HepG2 (cell line): ENCODE data around the gene LRRN1. TPM values are rescaled to one million over a fixed set of nuclear protein-coding genes. Genes with fewer than 3 reads are reported as not detected.

Experiments used
- ATAC-seq: fragments of 200-7000 bp; cut with Tn5 transposase; 3 replicates; pipeline ENCODE4 v1.9.1; 2020; ENCODE audit warnings: mild to moderate bottlenecking, moderate library complexity
- BruUV-seq: library from RNA; stranded (reverse); fragments of 400-500 nt; replicated peaks from 2 replicates; lab custom pipeline; 2021; lab: Mats Ljungman, UMichigan
- CTCF ChIA-PET: fragments of 300-600 bp; formaldehyde crosslinking; extraction: SDS; loops from one replicate; lab custom pipeline; 2021; ENCODE audit warnings: low total read pairs, inconsistent platforms, low intra/inter-chr PET ratio; lab: Yijun Ruan, JAX
- POLR2A ChIA-PET: fragments of 350-600 bp; sonication (Branson Sonifier 250); formaldehyde crosslinking; loops from one replicate; lab custom pipeline; 2020; ENCODE audit warnings: antibody characterized with exemption, inconsistent platforms; lab: Yijun Ruan, JAX
- DNase-seq: peaks from one replicate; pipeline ENCODE4 v3.0.0-alpha.2; 2015; ENCODE audit warnings: low spot score
- FAIRE-seq: peaks from 3 replicates; lab custom pipeline; 2011; peaks lifted over from hg19 to GRCh38; lab: Jason Lieb, UNC
- H2AFZ ChIP-seq: one replicate; pipeline ENCODE4 v1.6.1; 2011; ENCODE audit warnings: low read length, inconsistent platforms
- H3K27ac ChIP-seq: fragments of 300-600 bp; 3 replicates; pipeline ENCODE4 v1.8.0; 2011; ENCODE audit warnings: mixed run types, mild to moderate bottlenecking, mixed read lengths, low read length, inconsistent platforms; ENCODE audit not compliant: insufficient read depth; ENCODE audit errors: extremely low read length
- H3K27me3 ChIP-seq, 2 experiments: fragments of 200-600 bp in 1 of 2; 2 replicates in 1 of 2; 3 replicates in 1 of 2; pipeline versions ENCODE4 v1.6.0 to v1.8.0; 2011; ENCODE audit warnings: low read length in 2 of 2, mild to moderate bottlenecking in 2 of 2, moderate library complexity in 2 of 2, inconsistent platforms in 1 of 2; ENCODE audit not compliant: insufficient read depth in 2 of 2, control insufficient read depth in 1 of 2
- H3K36me3 ChIP-seq, 2 experiments: fragments of 200-600 bp in 1 of 2; replicated peaks in 1 of 2; 2 replicates in 1 of 2; 3 replicates in 1 of 2; pipeline versions ENCODE4 v1.5.1 to v1.8.0; 2011; ENCODE audit warnings: low read length in 2 of 2, inconsistent platforms in 1 of 2; ENCODE audit not compliant: insufficient read depth in 2 of 2, control insufficient read depth in 1 of 2
- H3K4me1 ChIP-seq: 2 replicates; pipeline ENCODE4 v1.5.1; 2012; ENCODE audit warnings: low read length, inconsistent platforms; ENCODE audit not compliant: insufficient read depth
- H3K4me2 ChIP-seq: 2 replicates; pipeline ENCODE4 v1.6.0; 2011; ENCODE audit warnings: low read depth, low read length, inconsistent platforms
- H3K4me3 ChIP-seq, 3 experiments: fragments of 200-600 bp in 1 of 3; sonication (generic), shearing (Covaris generic) in 1 of 3; replicated peaks in 1 of 3; 2 replicates each; pipeline ENCODE4 v1.5.1; 2011 to 2016; ENCODE audit warnings: low read length in 3 of 3, inconsistent platforms in 2 of 3, low read depth in 2 of 3, mild to moderate bottlenecking in 2 of 3, control low read depth in 1 of 3, mixed read lengths in 1 of 3; ENCODE audit not compliant: insufficient read depth in 1 of 3
- H3K79me2 ChIP-seq: one replicate; pipeline ENCODE4 v1.6.1; 2011; ENCODE audit warnings: low read length, inconsistent platforms; ENCODE audit not compliant: insufficient read depth
- H3K9ac ChIP-seq: 2 replicates; pipeline ENCODE4 v1.6.0; 2011; ENCODE audit warnings: mild to moderate bottlenecking, low read depth, low read length, inconsistent platforms; ENCODE audit not compliant: insufficient read depth
- H3K9me3 ChIP-seq: 2 replicates; pipeline ENCODE4 v1.5.1; 2012; ENCODE audit warnings: mild to moderate bottlenecking, low read length
- H4K20me1 ChIP-seq: 2 replicates; pipeline ENCODE4 v1.6.0; 2011; ENCODE audit warnings: inconsistent platforms, mild to moderate bottlenecking, low read length, moderate library complexity; ENCODE audit not compliant: insufficient read depth
- GTF2F1 ChIP-seq: fragments of 150-350 bp; IDR thresholded peaks from 2 replicates; pipeline ENCODE4 v1.6.1; 2014; ENCODE audit warnings: low read length
- JUND ChIP-seq: sonication (generic); formaldehyde crosslinking; IDR thresholded peaks from 2 replicates; pipeline ENCODE4 v1.8.0; 2022; ENCODE audit warnings: mild to moderate bottlenecking, missing genetic modification reagents
- NFKBIZ ChIP-seq: IDR thresholded peaks from 2 replicates; pipeline ENCODE4 v1.6.1; 2018; ENCODE audit warnings: missing genetic modification reagents, missing compliant biosample characterization
- THYN1 ChIP-seq: sonication (generic); formaldehyde crosslinking; IDR thresholded peaks from 2 replicates; pipeline ENCODE4 v1.8.1; 2023; ENCODE audit warnings: low read depth, mild to moderate bottlenecking, moderate library complexity, missing genetic modification reagents, borderline replicate concordance
- TOPORS ChIP-seq: sonication (generic); formaldehyde crosslinking; IDR thresholded peaks from 2 replicates; pipeline ENCODE4 v1.8.0; 2023; ENCODE audit warnings: mild to moderate bottlenecking, missing genetic modification reagents
- ZBTB10 ChIP-seq: sonication (generic); formaldehyde crosslinking; IDR thresholded peaks from 2 replicates; pipeline ENCODE4 v1.4.0; 2020; ENCODE audit warnings: missing genetic modification reagents, borderline replicate concordance
- ZBTB44 ChIP-seq: sonication (generic); formaldehyde crosslinking; IDR thresholded peaks from 2 replicates; pipeline ENCODE4 v1.4.0; 2020; ENCODE audit warnings: missing genetic modification reagents
- ZNF276 ChIP-seq: sonication (generic); formaldehyde crosslinking; IDR thresholded peaks from 2 replicates; pipeline ENCODE4 v1.4.0; 2020; ENCODE audit warnings: mild to moderate bottlenecking, low read depth, missing genetic modification reagents
- ZNF512B ChIP-seq: sonication (generic); formaldehyde crosslinking; IDR thresholded peaks from 2 replicates; pipeline ENCODE4 v1.5.1; 2020; ENCODE audit warnings: missing genetic modification reagents, mild to moderate bottlenecking, borderline replicate concordance
- ZNF567 ChIP-seq: sonication (generic); formaldehyde crosslinking; IDR thresholded peaks from 2 replicates; pipeline ENCODE4 v1.8.1; 2023; ENCODE audit warnings: mild to moderate bottlenecking, missing genetic modification reagents, borderline replicate concordance
- ZNF589 ChIP-seq: sonication (generic); formaldehyde crosslinking; conservative IDR thresholded peaks from 2 replicates; pipeline ENCODE4 v1.8.0; 2022; ENCODE audit warnings: mild to moderate bottlenecking, moderate library complexity, missing genetic modification reagents
- ZNF747 ChIP-seq: sonication (generic); formaldehyde crosslinking; IDR thresholded peaks from 2 replicates; pipeline ENCODE4 v1.8.1; 2023; ENCODE audit warnings: missing genetic modification reagents, mild to moderate bottlenecking, borderline replicate concordance
- WGBS: methylation state at CpG from one replicate; pipeline ENCODE4 v1.1.6; 2017; ENCODE audit warnings: low lambda C conversion rate; 5-methylcytosine and 5-hydroxymethylcytosine counted together
- in situ Hi-C: cut with HindIII; loops from 2 replicates; pipeline ENCODE4 v1.10.0; 2017; ENCODE audit warnings: low pct_unique_long_range_greater_than_20kb; ENCODE audit not compliant: extremely low pct_ligation_motif_present
- intact Hi-C: fragments of 100-400 bp; cut with micrococcal nuclease; formaldehyde crosslinking; loops from one replicate; pipeline ENCODE4 v1.10.0; 2022; ENCODE audit not compliant: unreplicated experiment
- polyA plus RNA-seq, 8 experiments: library from polyadenylated mRNA; depleted of rRNA in 3 of 8; stranded (reverse) in 7 of 8; unstranded in 1 of 8; fragments of >200 nt; fragmentation: Illumina TruSeq in 4 of 8; extraction: Trizol in 4 of 8; gene quantifications; 2 replicates each; pipeline versions ENCODE4 v1.2.1 to v1.2.3, GENCODE V29; 2011 to 2016; ENCODE audit warnings: low read depth in 4 of 8, missing spikeins in 1 of 8, mixed read lengths in 1 of 8; ENCODE audit not compliant: insufficient read depth in 1 of 8
- total RNA-seq, 5 experiments: library from RNA; depleted of rRNA; stranded (reverse); fragments of >200 nt; fragmentation: Illumina TruSeq; extraction: Trizol; gene quantifications; 2 replicates each; pipeline ENCODE4 v1.2.3, GENCODE V29; 2016; ENCODE audit warnings: low read depth in 1 of 5

The LRRN1 gene
- total and polyA plus RNA-seq, 2 of the 13 experiments (the other 11 are each of a cell fraction or from before 2014, with no cell fraction given), result not detected

- TF ChIP-seq ZBTB44 (CRISPR knock-in tag) (no peak), ZNF512B (CRISPR knock-in tag) (no peak), TOPORS (CRISPR knock-in tag) (no peak), ZNF747 (CRISPR knock-in tag) (no peak), JUND (CRISPR knock-in tag) (no peak), ZNF589 (CRISPR knock-in tag) (no peak), GTF2F1 (no peak), NFKBIZ (no peak)
These were observed 837 bp downstream of the LRRN1 start (continued) for GRCh38 chr3:3800080-3800455.

- intact Hi-C loops, result no loop called here
- TF ChIP-seq ZNF276 (CRISPR knock-in tag) (no peak), ZNF567 (no peak), ZBTB10 (no peak), THYN1 (CRISPR knock-in tag) (no peak)
- Histone ChIP-seq H2AFZ (no peak overlapping the region), H4K20me1 (no peaks in the 10 kb centered on the region), H3K36me3 (no peaks in the 10 kb centered on the region), H3K9me3 (no peaks in the 10 kb centered on the region), H3K79me2 (no peaks in the 10 kb centered on the region), H3K9ac (no peak overlapping the region), H3K4me2 (no peak overlapping the region), H3K4me3 (no peak overlapping the region), H3K27me3 (peaks cover 4 to 35% of the 10 kb centered on the region in 2 experiments), H3K27ac (no peak overlapping the region), H3K4me1 (no peaks in the 10 kb centered on the region)
- no peak for DNase-seq
- CTCF ChIA-PET, result no interaction called here
- FAIRE-seq, result no peak
- 41% methylated on average over 11 of the region's 53 CpGs for WGBS
- POLR2A ChIA-PET, result no interaction called here
- in situ Hi-C loops, result no loop called here
- no TSS peak for BruUV-seq
- peak; percentile 54 for ATAC-seq
These were observed 1.7 kb downstream of the LRRN1 start for GRCh38 chr3:3800685-3801493.
